Activated T-helper 1 cell treated with anti-CD3 and anti-CD28 coated beads, Interleukin-12 subunit alpha, Interleukin-12 subunit beta, Interleukin-2, Interleukin-4 antibody, amounts not matched to agents 30 ng/mL and 10 ng/mL and 1 ng/mL, durations not matched to agents 14 hours and 24 hours and 36 hours (primary cell): ENCODE data around the gene FOXC1. TPM values are rescaled to one million over a fixed set of nuclear protein-coding genes. Genes with fewer than 3 reads are reported as not detected.

Source experiments
- total RNA-seq: library from RNA; stranded (reverse); gene quantifications from 2 replicates; pipeline ENCODE4 v1.2.3, GENCODE V29; 2022

Gene FOXC1
- total RNA-seq, 1 donor from 2014 or later: 0.23 TPM

Other genes with a start within 250 kb of the FOXC1 start
- not detected in 2 replicates for gene FOXF2, start 220.3 kb upstream of the FOXC1 start, total RNA-seq